IMR-90 (cell line): ENCODE data around the gene ASB3. TPM values are rescaled to one million over a fixed set of nuclear protein-coding genes. Genes with fewer than 3 reads are reported as not detected.
A peak's percentile ranks its signal among the peaks of the same experiment; 100 is the strongest.

Experiments used
- ATAC-seq: fragments of 200-7000 bp; cut with Tn5 transposase; 2 replicates; pipeline ENCODE4 v1.9.1; 2020; ENCODE audit warnings: low read depth, mild to moderate bottlenecking, moderate library complexity
- BruUV-seq: library from RNA; stranded (reverse); fragments of 400-500 nt; replicated peaks from 2 replicates; lab custom pipeline; 2021; lab: Mats Ljungman, UMichigan
- CTCF ChIA-PET: fragments of 300-600 bp; formaldehyde crosslinking; extraction: SDS; loops from one replicate; lab custom pipeline; 2021; ENCODE audit warnings: antibody characterized with exemption; lab: Yijun Ruan, JAX
- POLR2A ChIA-PET: fragments of 300-600 bp; sonication (Branson Sonifier 250); formaldehyde crosslinking; loops from one replicate; lab custom pipeline; 2022; ENCODE audit warnings: antibody characterized with exemption; ENCODE audit not compliant: unreplicated experiment; lab: Charles Lee
- DNase-seq: peaks from one replicate; pipeline ENCODE4 v3.0.0; 2013
- H2AFZ ChIP-seq: replicated peaks from 2 replicates; pipeline ENCODE3; 2013; ENCODE audit warnings: low read length, mild to moderate bottlenecking; ENCODE audit not compliant: poor library complexity
- H2AK5ac ChIP-seq: 2 replicates; pipeline ENCODE4 v1.6.1; 2013; ENCODE audit warnings: low read depth, low read length, inconsistent platforms
- H2AK9ac ChIP-seq: replicated peaks from 2 replicates; pipeline ENCODE3; 2013; ENCODE audit warnings: mild to moderate bottlenecking, low read depth, low read length, moderate library complexity; ENCODE audit not compliant: poor library complexity
- H2BK120ac ChIP-seq: 2 replicates; pipeline ENCODE4 v1.6.1; 2013; ENCODE audit warnings: low read depth, low read length, inconsistent platforms
- H2BK15ac ChIP-seq: 3 replicates; pipeline ENCODE4 v1.6.1; 2013; ENCODE audit warnings: low read depth, low read length, inconsistent platforms
- H2BK20ac ChIP-seq: 2 replicates; pipeline ENCODE4 v1.6.1; 2013; ENCODE audit warnings: low read depth, mild to moderate bottlenecking, inconsistent platforms, low read length, moderate library complexity
- H2BK5ac ChIP-seq: 2 replicates; pipeline ENCODE4 v1.6.1; 2013; ENCODE audit warnings: mild to moderate bottlenecking, low read depth, low read length, inconsistent platforms; ENCODE audit not compliant: poor library complexity, severe bottlenecking
- H3K14ac ChIP-seq: replicated peaks from 2 replicates; pipeline ENCODE4 v1.6.1; 2013; ENCODE audit warnings: low read depth, low read length, inconsistent platforms
- H3K18ac ChIP-seq: 2 replicates; pipeline ENCODE4 v1.6.1; 2013; ENCODE audit warnings: low read depth, low read length, control low read depth
- H3K23ac ChIP-seq: 2 replicates; pipeline ENCODE4 v1.6.1; 2013; ENCODE audit warnings: low read depth, low read length, inconsistent platforms
- H3K27ac ChIP-seq: 2 replicates; pipeline ENCODE4 v1.5.1; 2013; ENCODE audit warnings: mild to moderate bottlenecking, control low read depth, low read length; ENCODE audit not compliant: insufficient read depth
- H3K27me3 ChIP-seq: 2 replicates; pipeline ENCODE4 v1.6.1; 2013; ENCODE audit warnings: low read length; ENCODE audit not compliant: control insufficient read depth, insufficient read depth
- H3K36me3 ChIP-seq: 2 replicates; pipeline ENCODE4 v1.6.1; 2013; ENCODE audit warnings: low read length, mixed read lengths; ENCODE audit not compliant: control insufficient read depth, insufficient read depth
- H3K4ac ChIP-seq: 2 replicates; pipeline ENCODE4 v1.6.1; 2013; ENCODE audit warnings: low read depth, low read length, inconsistent platforms
- H3K4me1 ChIP-seq: 2 replicates; pipeline ENCODE4 v1.6.1; 2013; ENCODE audit warnings: low read length, mixed read lengths; ENCODE audit not compliant: control insufficient read depth, insufficient read depth
- H3K4me2 ChIP-seq: 2 replicates; pipeline ENCODE4 v1.6.1; 2013; ENCODE audit warnings: low read depth, mild to moderate bottlenecking, control low read depth, low read length, moderate library complexity
- H3K4me3 ChIP-seq: 2 replicates; pipeline ENCODE4 v1.5.1; 2013; ENCODE audit warnings: low read depth, mild to moderate bottlenecking, control low read depth, low read length, moderate library complexity; ENCODE audit not compliant: insufficient read depth
- H3K56ac ChIP-seq: 2 replicates; pipeline ENCODE4 v1.6.1; 2013; ENCODE audit warnings: low read length, inconsistent platforms; ENCODE audit not compliant: insufficient read depth; ENCODE audit errors: extremely low read depth
- H3K79me1 ChIP-seq, 2 experiments: 2 replicates each; pipeline ENCODE4 v1.6.1; 2013; ENCODE audit warnings: low read length in 2 of 2, inconsistent platforms in 1 of 2, low read depth in 1 of 2
- H3K9ac ChIP-seq: 2 replicates; pipeline ENCODE4 v1.6.1; 2013; ENCODE audit warnings: low read depth, low read length, control low read depth
- H3K9me1 ChIP-seq: 2 replicates; pipeline ENCODE4 v1.6.1; 2013; ENCODE audit warnings: low read length, inconsistent platforms; ENCODE audit not compliant: insufficient read depth
- H3K9me3 ChIP-seq: 2 replicates; pipeline ENCODE4 v1.6.1; 2013; ENCODE audit warnings: low read length; ENCODE audit not compliant: control insufficient read depth, insufficient read depth
- H4K20me1 ChIP-seq: 2 replicates; pipeline ENCODE4 v1.6.1; 2013; ENCODE audit warnings: low read length, inconsistent platforms; ENCODE audit not compliant: insufficient read depth
- H4K5ac ChIP-seq: 2 replicates; pipeline ENCODE4 v1.6.1; 2013; ENCODE audit warnings: mild to moderate bottlenecking, low read depth, low read length, control low read depth
- H4K8ac ChIP-seq, 2 experiments: 2 replicates each; pipeline ENCODE4 v1.6.1; 2013; ENCODE audit warnings: low read depth in 2 of 2, low read length in 2 of 2, control low read depth in 1 of 2, inconsistent platforms in 1 of 2
- H4K91ac ChIP-seq: 2 replicates; pipeline ENCODE4 v1.6.1; 2013; ENCODE audit warnings: low read depth, low read length, inconsistent platforms; ENCODE audit not compliant: insufficient read depth
- BHLHE40 ChIP-seq: fragments of 150-350 bp; IDR thresholded peaks from 2 replicates; pipeline ENCODE4 v1.6.1; 2016; ENCODE audit warnings: mild to moderate bottlenecking, low read depth, low read length
- CEBPB ChIP-seq: IDR thresholded peaks from 2 replicates; pipeline ENCODE4 v1.6.1; 2012; ENCODE audit warnings: low read depth, low read length, improper control_type of control experiment
- CHD1 ChIP-seq: IDR thresholded peaks from 2 replicates; pipeline ENCODE4 v1.6.1; 2012; ENCODE audit warnings: low read depth, low read length, improper control_type of control experiment
- CTCF ChIP-seq: conservative IDR thresholded peaks from 2 replicates; pipeline ENCODE4 v1.5.1; 2012; ENCODE audit warnings: mild to moderate bottlenecking, low read depth, low read length, improper control_type of control experiment
- FOS ChIP-seq: fragments of 150-350 bp; IDR thresholded peaks from 2 replicates; pipeline ENCODE4 v1.6.1; 2016; ENCODE audit warnings: low read depth, low read length
- MAFK ChIP-seq: IDR thresholded peaks from 2 replicates; pipeline ENCODE4 v1.6.1; 2012; ENCODE audit warnings: low read depth, low read length, improper control_type of control experiment
- MAZ ChIP-seq: IDR thresholded peaks from 2 replicates; pipeline ENCODE4 v1.6.1; 2012; ENCODE audit warnings: low read depth, mild to moderate bottlenecking, low read length, improper control_type of control experiment, moderate library complexity, borderline replicate concordance
- MXI1 ChIP-seq: IDR thresholded peaks from 2 replicates; pipeline ENCODE4 v1.6.1; 2012; ENCODE audit warnings: low read depth, mild to moderate bottlenecking, low read length, moderate library complexity, borderline replicate concordance
- NFE2L2 ChIP-seq: fragments of 150-350 bp; IDR thresholded peaks from 2 replicates; pipeline ENCODE4 v1.6.1; 2016; ENCODE audit warnings: low read depth, mild to moderate bottlenecking, low read length
- POLR2A ChIP-seq: IDR thresholded peaks from 2 replicates; pipeline ENCODE4 v1.6.1; 2012; ENCODE audit warnings: mild to moderate bottlenecking, low read depth, low read length
- RAD21 ChIP-seq: IDR thresholded peaks from 2 replicates; pipeline ENCODE4 v1.6.1; 2012; ENCODE audit warnings: low read length, improper control_type of control experiment
- RCOR1 ChIP-seq: IDR thresholded peaks from 2 replicates; pipeline ENCODE4 v1.6.1; 2012; ENCODE audit warnings: mild to moderate bottlenecking, low read length, improper control_type of control experiment; ENCODE audit not compliant: insufficient replicate concordance
- RFX5 ChIP-seq: IDR thresholded peaks from 2 replicates; pipeline ENCODE4 v1.8.0; 2012; ENCODE audit warnings: low read depth, mild to moderate bottlenecking, low read length, moderate library complexity
- SMC3 ChIP-seq: fragments of 150-350 bp; IDR thresholded peaks from 2 replicates; pipeline ENCODE4 v1.6.1; 2016; ENCODE audit warnings: low read depth, mild to moderate bottlenecking, antibody characterized with exemption, low read length, moderate library complexity
- WGBS, 2 experiments: methylation state at CpG; one replicate each; pipeline versions ENCODE4 v1.1.5 to v1.1.7; 2013; ENCODE audit warnings: missing lambda C conversion rate in 2 of 2; ENCODE audit not compliant: insufficient read length in 1 of 2; ENCODE audit errors: extremely low coverage in 2 of 2; 5-methylcytosine and 5-hydroxymethylcytosine counted together
- dilution Hi-C: fragments of 300-500 bp; cut with HindIII; formaldehyde crosslinking; loops from one replicate; pipeline ENCODE4 v1.14.3; 2018; ENCODE audit warnings: low sequenced_read_pairs; ENCODE audit not compliant: unreplicated experiment
- in situ Hi-C: fragments of 300-500 bp; cut with MboI; formaldehyde crosslinking; loops from 3 replicates; pipeline ENCODE4 v1.14.3; 2019; ENCODE audit warnings: low sequenced_read_pairs, inconsistent platforms, mixed read lengths
- intact Hi-C: fragments of 100-400 bp; cut with micrococcal nuclease; formaldehyde crosslinking; loops from 2 replicates; pipeline ENCODE4 v1.10.0; 2022
- polyA plus RNA-seq, 3 experiments: library from polyadenylated mRNA; depleted of rRNA; stranded (reverse); fragments of >200 nt; gene quantifications; 2 replicates each; pipeline ENCODE4 v1.2.3, GENCODE V29; 2012; ENCODE audit warnings: low replicate concordance in 1 of 3
- total RNA-seq: library from RNA; depleted of rRNA; stranded (reverse); fragments of >200 nt; gene quantifications from 2 replicates; pipeline ENCODE4 v1.2.3, GENCODE V29; 2012
- TF ChIP-seq, protein P1 (sequence below): fragments of 150-350 bp; IDR thresholded peaks from 2 replicates; pipeline ENCODE4 v1.6.1; 2016; ENCODE audit warnings: low read depth, mild to moderate bottlenecking, low read length, moderate library complexity, borderline replicate concordance
- TF ChIP-seq, protein P2 (sequence below): fragments of 150-350 bp; IDR thresholded peaks from 2 replicates; pipeline ENCODE4 v1.6.1; 2017; ENCODE audit warnings: mild to moderate bottlenecking, antibody characterized with exemption, low read length, low read depth

ASB3 gene
- total and polyA plus RNA-seq, 2 of the 4 experiments (the other 2 are of a cell fraction), result 19.2 to 36.2 TPM

GRCh38 chr2:53751728-53752127 is 35.0 kb downstream of the ASB3 start:
- Histone ChIP-seq H3K9ac (no peak overlapping the region), H3K27ac (no peak overlapping the region), H2AK5ac (no peak overlapping the region), H2AFZ (no peak overlapping the region), H3K23ac (no peak overlapping the region), H2BK15ac (no peak overlapping the region), H4K5ac (no peak overlapping the region), H3K4me1 (no peaks in the 10 kb centered on the region), H2BK120ac (no peak overlapping the region), H3K9me3 (no peaks in the 10 kb centered on the region; the same call in 1 of the 2 replicates), H3K4me3 (no peak overlapping the region), H3K36me3 (peaks cover 10% of the 10 kb centered on the region), H3K9me1 (peaks cover 4% of the 10 kb centered on the region; the same call in 1 of the 2 replicates), H2BK20ac (no peak overlapping the region), H4K91ac (no peak overlapping the region), H4K8ac (no peak overlapping the region), H3K79me1 (peaks cover 0 to 9% of the 10 kb centered on the region in 2 experiments; a peak in 2 of 4 replicates), H3K18ac (no peak overlapping the region), H3K27me3 (no peaks in the 10 kb centered on the region), H4K20me1 (no peaks in the 10 kb centered on the region), H3K14ac (no peak overlapping the region), H3K4me2 (no peak overlapping the region), H2BK5ac (no peak overlapping the region), H3K4ac (no peak overlapping the region), H3K56ac (no peak overlapping the region; the same call in 1 of the 2 replicates), H2AK9ac (no peak overlapping the region)
- TF ChIP-seq CHD1, result no peak
- no peak for TF ChIP-seq BHLHE40
- no peak for TF ChIP-seq NFE2L2
- TF ChIP-seq, protein P1, sequence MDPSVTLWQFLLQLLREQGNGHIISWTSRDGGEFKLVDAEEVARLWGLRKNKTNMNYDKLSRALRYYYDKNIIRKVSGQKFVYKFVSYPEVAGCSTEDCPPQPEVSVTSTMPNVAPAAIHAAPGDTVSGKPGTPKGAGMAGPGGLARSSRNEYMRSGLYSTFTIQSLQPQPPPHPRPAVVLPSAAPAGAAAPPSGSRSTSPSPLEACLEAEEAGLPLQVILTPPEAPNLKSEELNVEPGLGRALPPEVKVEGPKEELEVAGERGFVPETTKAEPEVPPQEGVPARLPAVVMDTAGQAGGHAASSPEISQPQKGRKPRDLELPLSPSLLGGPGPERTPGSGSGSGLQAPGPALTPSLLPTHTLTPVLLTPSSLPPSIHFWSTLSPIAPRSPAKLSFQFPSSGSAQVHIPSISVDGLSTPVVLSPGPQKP, result no peak
- TF ChIP-seq CEBPB, result no peak
- no peak for TF ChIP-seq FOS
- TF ChIP-seq SMC3, result no peak
- no peak for TF ChIP-seq RFX5
- no peak for TF ChIP-seq RCOR1
- TF ChIP-seq CTCF, result no peak
- TF ChIP-seq MAFK, result no peak
- no peak for TF ChIP-seq MAZ
- TF ChIP-seq POLR2A, result no peak
- no peak for TF ChIP-seq MXI1
- no peak for TF ChIP-seq RAD21
- TF ChIP-seq, protein P2, sequence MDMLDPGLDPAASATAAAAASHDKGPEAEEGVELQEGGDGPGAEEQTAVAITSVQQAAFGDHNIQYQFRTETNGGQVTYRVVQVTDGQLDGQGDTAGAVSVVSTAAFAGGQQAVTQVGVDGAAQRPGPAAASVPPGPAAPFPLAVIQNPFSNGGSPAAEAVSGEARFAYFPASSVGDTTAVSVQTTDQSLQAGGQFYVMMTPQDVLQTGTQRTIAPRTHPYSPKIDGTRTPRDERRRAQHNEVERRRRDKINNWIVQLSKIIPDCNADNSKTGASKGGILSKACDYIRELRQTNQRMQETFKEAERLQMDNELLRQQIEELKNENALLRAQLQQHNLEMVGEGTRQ, result no peak
- BruUV-seq, result no TSS peak
- in situ Hi-C loops (no loop called here), intact Hi-C loops (no loop called here), dilution Hi-C loops (no loop called here)
- CTCF ChIA-PET, result interaction anchor here (0.7 kb wide), 1 partner anchor 9 kb away, joined by 3 read pairs; no protein-coding TSS in a partner anchor
- DNase-seq (peak; percentile 71), ATAC-seq (peak; percentile 80)
- WGBS, 2 experiments, result no CpG with 5 or more reads among the region's 1 CpG
- POLR2A ChIA-PET, result no interaction called here
